Measurements from ENCODE around the gene PCIF1.
A peak's percentile ranks its signal among the peaks of the same experiment; 100 is the strongest.

The PCIF1 gene

GRCh38 chr20:45997187-45997586 lies 62.7 kb downstream of the PCIF1 start:
- Histone ChIP-seq H3K4me3 (ENCODE audit: low read depth in 1 of 2, low read length in 1 of 2) (peak overlapping the region in 1 of 2 experiments; percentile 62), H3K4me1 (ENCODE audit: control insufficient read depth in 1 of 2, insufficient read depth in 1 of 2, low read depth in 1 of 2, low read length in 1 of 2) (peaks cover 96 to 99% of the 10 kb centered on the region in 2 experiments), H3K36me3 (no peaks in the 10 kb centered on the region), H3K27me3 (no peaks in the 10 kb centered on the region), H3K27ac (peak overlapping the region; percentile 97), H3K9me3 (no peaks in the 10 kb centered on the region)
- TF ChIP-seq CTCF (IDR thresholded peaks at IDR 0.05), result no peak
